Vagina (tissue), 2 donors: ENCODE data around the gene MUC13. TPM values are rescaled to one million over a fixed set of nuclear protein-coding genes. Genes with fewer than 3 reads are reported as not detected.

ENCODE experiments used
- DNase-seq, 2 donors: peaks; one replicate each; pipeline ENCODE4 v3.0.0-alpha.2; 2017; ENCODE audit errors: extremely low spot score in 2 of 2
- H3K27ac ChIP-seq: fragments of 200-600 bp; sonication (generic); one replicate; pipeline ENCODE4 v1.5.1; 2019
- H3K27me3 ChIP-seq: fragments of 200-600 bp; sonication (generic); one replicate; pipeline ENCODE4 v1.5.1; 2019
- H3K36me3 ChIP-seq, 2 donors: fragments of 200-600 bp; sonication (generic); one replicate each; pipeline ENCODE4 v1.5.1; 2017 to 2019
- H3K4me1 ChIP-seq: fragments of 200-600 bp; sonication (generic); one replicate; pipeline ENCODE4 v1.5.1; 2019
- H3K4me3 ChIP-seq, 2 donors: fragments of 200-600 bp; sonication (generic); 1 replicate in 1 of 2; 2 replicates in 1 of 2; pipeline ENCODE4 v1.5.1; 2016 to 2019
- H3K9me3 ChIP-seq: fragments of 200-600 bp; sonication (generic); one replicate; pipeline ENCODE4 v1.5.1; 2019
- CTCF ChIP-seq, 3 experiments: fragments of 450-650 bp in 2 of 3; fragments of 200-600 bp in 1 of 3; sonication (generic) in 1 of 3; IDR thresholded peaks; one replicate each; pipeline ENCODE4 v1.5.1; 2017 to 2019; ENCODE audit warnings: antibody characterized with exemption in 3 of 3, mild to moderate bottlenecking in 2 of 3, moderate library complexity in 2 of 3
- POLR2A ChIP-seq, 2 donors: fragments of 450-650 bp; IDR thresholded peaks; one replicate each; pipeline ENCODE4 v1.6.1; 2017; ENCODE audit warnings: antibody characterized with exemption in 2 of 2, mild to moderate bottlenecking in 2 of 2, moderate library complexity in 2 of 2
- POLR2AphosphoS5 ChIP-seq, 2 donors: sonication (generic); formaldehyde crosslinking; IDR thresholded peaks; one replicate each; pipeline ENCODE4 v1.9.0; 2017; ENCODE audit warnings: antibody characterized with exemption in 2 of 2, mild to moderate bottlenecking in 2 of 2, low read depth in 1 of 2; ENCODE audit not compliant: insufficient read depth in 1 of 2
- intact Hi-C: fragments of 100-400 bp; cut with DNase I; formaldehyde crosslinking; loops from one replicate; pipeline ENCODE4 v1.15.1; 2023
- total RNA-seq: library from RNA; depleted of rRNA; stranded (reverse); fragments of >200 nt; gene quantifications from one replicate; pipeline ENCODE4 v1.2.3, GENCODE V29; 2016

MUC13 gene
- total RNA-seq, 1 donor from 2014 or later: not detected

- intact Hi-C loops: no loop called here
- Histone ChIP-seq H3K27me3 (no peaks in the 10 kb centered on the region), H3K4me1 (peaks cover 53% of the 10 kb centered on the region), H3K36me3 (no peaks in the 10 kb centered on the region), H3K9me3 (no peaks in the 10 kb centered on the region), H3K27ac (peak overlapping the region; percentile 88), H3K4me3 (no peak overlapping the region)
- TF ChIP-seq POLR2A (IDR thresholded peaks at IDR 0.05) (no peak), POLR2AphosphoS5 (IDR thresholded peaks at IDR 0.05; ENCODE audit: insufficient read depth in 1 of 2, low read depth in 1 of 2) (no peak), CTCF (IDR thresholded peaks at IDR 0.05) (no peak)
- DNase-seq: no peak
These were observed 72.5 kb downstream of the MUC13 start for GRCh38 chr3:124862006-124862405.

GRCh38 chr3:124861041-124861440 lies 73.5 kb downstream of the MUC13 start:
- no peak for TF ChIP-seq POLR2A (IDR thresholded peaks at IDR 0.05)
- no peak for TF ChIP-seq CTCF (IDR thresholded peaks at IDR 0.05)
- no peak for TF ChIP-seq POLR2AphosphoS5 (IDR thresholded peaks at IDR 0.05; ENCODE audit: insufficient read depth in 1 of 2, low read depth in 1 of 2)
- H3K4me3 ChIP-seq: no peak overlapping the region
- intact Hi-C loops: no loop called here
- peaks cover 53% of the 10 kb centered on the region for H3K4me1 ChIP-seq
- DNase-seq: no peak
- H3K27ac ChIP-seq: peak overlapping the region; percentile 88
- H3K27me3 ChIP-seq: no peaks in the 10 kb centered on the region
- H3K36me3 ChIP-seq: no peaks in the 10 kb centered on the region
- no peaks in the 10 kb centered on the region for H3K9me3 ChIP-seq

- Histone ChIP-seq H3K27me3 (no peaks in the 10 kb centered on the region), H3K27ac (peak overlapping the region; percentile 88), H3K4me1 (peaks cover 53% of the 10 kb centered on the region), H3K36me3 (no peaks in the 10 kb centered on the region), H3K4me3 (no peak overlapping the region), H3K9me3 (no peaks in the 10 kb centered on the region)
- TF ChIP-seq POLR2AphosphoS5 (IDR thresholded peaks at IDR 0.05; ENCODE audit: insufficient read depth in 1 of 2, low read depth in 1 of 2) (no peak), POLR2A (IDR thresholded peaks at IDR 0.05) (no peak), CTCF (IDR thresholded peaks at IDR 0.05) (no peak)
- intact Hi-C loops: no loop called here
- no peak for DNase-seq
These were observed 74.0 kb downstream of the MUC13 start for GRCh38 chr3:124860599-124860998.

GRCh38 chr3:124859025-124859424 lies 75.5 kb downstream of the MUC13 start:
- no peak for DNase-seq
- Histone ChIP-seq H3K27me3 (no peaks in the 10 kb centered on the region), H3K36me3 (peaks cover 0 to 11% of the 10 kb centered on the region in 2 donors), H3K27ac (peak overlapping the region; percentile 88), H3K4me3 (no peak overlapping the region), H3K4me1 (peaks cover 53% of the 10 kb centered on the region), H3K9me3 (no peaks in the 10 kb centered on the region)
- intact Hi-C loops: no loop called here
- TF ChIP-seq POLR2A (IDR thresholded peaks at IDR 0.05) (no peak), POLR2AphosphoS5 (IDR thresholded peaks at IDR 0.05; ENCODE audit: insufficient read depth in 1 of 2, low read depth in 1 of 2) (no peak), CTCF (IDR thresholded peaks at IDR 0.05) (no peak)

- Histone ChIP-seq H3K27ac (peak overlapping the region; percentile 88), H3K36me3 (peaks cover 0 to 11% of the 10 kb centered on the region in 2 donors), H3K4me3 (no peak overlapping the region), H3K27me3 (no peaks in the 10 kb centered on the region), H3K9me3 (no peaks in the 10 kb centered on the region), H3K4me1 (peaks cover 56% of the 10 kb centered on the region)
- TF ChIP-seq POLR2A (IDR thresholded peaks at IDR 0.05): no peak
- TF ChIP-seq POLR2AphosphoS5 (IDR thresholded peaks at IDR 0.05; ENCODE audit: insufficient read depth in 1 of 2, low read depth in 1 of 2): no peak
- no peak for TF ChIP-seq CTCF (IDR thresholded peaks at IDR 0.05)
- no peak for DNase-seq
- intact Hi-C loops: no loop called here
These were observed 76.3 kb downstream of the MUC13 start for GRCh38 chr3:124858275-124858674.
